ENCODE measurements around the gene NDUFAF2.

The NDUFAF2 gene

GRCh38 chr5:61137835-61138234, 192.8 kb downstream of the NDUFAF2 start:
- DNase-seq = no peak

DNA sequence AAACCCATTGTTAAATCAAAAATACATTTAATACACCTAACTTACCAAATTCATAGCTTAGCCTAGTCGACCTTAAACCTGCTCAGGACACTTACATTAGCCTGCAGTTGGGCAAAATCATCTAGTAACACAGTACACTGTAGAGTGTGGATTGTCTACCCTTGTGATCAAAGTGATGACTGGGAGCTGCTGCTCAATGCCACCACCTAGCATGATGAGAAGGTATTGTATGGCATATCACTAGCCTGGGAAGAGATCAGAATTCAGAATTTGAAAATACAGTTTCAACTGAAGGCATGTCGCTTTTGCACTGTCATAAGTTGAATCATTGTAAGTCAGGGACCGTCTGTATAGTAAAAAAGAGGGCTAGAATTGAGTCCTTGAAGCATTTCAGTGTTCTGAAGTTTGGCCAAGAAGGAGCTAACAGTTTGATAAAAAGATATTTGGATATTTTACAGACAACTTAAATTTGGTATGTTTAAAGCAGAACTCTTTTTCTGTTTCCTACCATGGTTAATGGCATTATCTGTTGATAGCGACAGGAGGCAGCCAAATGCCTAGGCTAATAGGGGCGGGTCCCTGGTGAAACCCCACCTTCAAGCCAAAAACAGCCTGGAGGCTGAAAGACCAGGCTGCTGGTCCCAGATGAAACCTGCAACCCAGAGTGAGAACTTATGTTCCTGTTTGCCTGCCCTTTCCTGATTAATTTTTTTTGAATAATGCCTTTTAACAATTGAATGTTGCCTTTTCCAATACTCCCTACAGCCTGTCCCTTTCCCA, 194.3 kb downstream of the NDUFAF2 start:
- DNase-seq = no peak

- no peak for DNase-seq
Observed at GRCh38 chr5:61139931-61140330, 194.9 kb downstream of the NDUFAF2 start.

GRCh38 chr5:61141801-61142200, 196.8 kb downstream of the NDUFAF2 start:
- DNase-seq = no peak

DNA sequence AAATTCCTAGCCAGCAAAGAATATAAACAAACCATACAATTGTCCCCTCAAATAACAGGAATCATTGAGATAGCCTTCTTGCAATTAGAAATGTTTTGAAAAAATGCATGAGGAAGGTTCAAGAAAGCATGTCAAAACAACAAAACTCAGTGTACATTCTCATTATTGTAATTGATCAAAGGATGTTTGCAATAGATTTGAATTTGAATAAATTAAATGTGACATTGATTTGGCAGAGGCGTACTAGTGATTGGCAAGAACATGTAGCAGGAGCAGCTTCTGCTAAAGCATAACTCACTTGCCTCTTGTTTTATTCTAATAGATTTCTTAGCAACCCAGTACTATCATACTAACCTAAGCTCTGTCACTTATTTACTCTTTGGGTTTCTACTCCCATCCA, 197.4 kb downstream of the NDUFAF2 start:
- DNase-seq = no peak

DNA sequence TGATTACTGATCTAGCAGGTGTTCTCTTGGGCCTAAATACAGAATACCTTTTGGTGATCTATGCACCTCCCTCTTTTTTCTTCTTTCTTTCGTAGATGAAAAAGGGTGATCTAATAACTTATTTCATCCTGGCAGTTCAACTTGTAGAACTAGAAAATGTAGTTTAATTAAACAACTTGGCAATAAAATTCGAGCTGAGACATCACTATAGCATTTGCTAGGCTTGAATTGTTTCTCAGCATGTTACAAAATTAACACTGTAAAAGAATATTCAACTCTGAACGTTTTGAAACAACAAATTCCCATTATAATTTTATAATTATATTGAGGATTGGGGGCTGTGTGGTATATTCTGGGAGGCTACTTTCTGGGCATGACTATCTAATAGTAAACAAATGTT, 197.8 kb downstream of the NDUFAF2 start:
- no peak for DNase-seq

DNA sequence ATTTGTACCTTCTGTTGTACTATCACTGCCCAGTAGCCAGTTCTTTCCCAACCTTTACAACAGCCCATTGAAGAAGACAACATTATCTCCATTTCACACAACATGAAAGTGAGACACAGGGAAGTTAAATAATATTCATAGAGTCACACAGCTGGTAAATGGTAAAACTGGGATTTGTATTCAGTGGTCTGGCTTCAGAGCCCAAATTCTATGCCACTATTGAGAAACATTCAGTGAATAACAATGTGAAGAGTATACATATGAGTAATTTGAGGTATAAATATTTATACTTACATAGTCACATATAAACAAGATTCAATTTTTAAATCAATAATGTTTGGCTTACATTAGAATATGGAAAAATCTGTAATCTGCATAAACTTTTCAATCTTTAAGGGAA, 203.5 kb downstream of the NDUFAF2 start:
- no peak for DNase-seq

DNA sequence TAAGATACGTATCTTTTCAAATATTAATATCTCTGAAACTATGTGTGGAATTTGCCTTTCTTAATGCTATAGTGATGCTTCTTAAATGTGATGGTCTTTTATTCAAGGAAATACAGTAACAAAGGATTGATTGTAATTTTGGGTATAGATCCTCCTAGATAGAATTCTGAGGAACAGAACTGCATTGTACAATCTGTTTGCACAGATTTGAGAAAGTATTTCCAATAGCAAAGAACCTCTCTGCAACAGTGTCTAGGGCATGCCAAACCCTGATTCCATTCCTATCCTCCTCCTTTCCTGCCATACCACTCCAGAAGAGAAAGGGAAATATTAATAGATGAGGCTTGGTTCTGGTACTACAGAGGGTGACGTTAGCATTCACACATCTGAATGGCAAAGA, 206.9 kb downstream of the NDUFAF2 start:
- no peak for DNase-seq

GRCh38 chr5:61159070-61159469, 214.1 kb downstream of the NDUFAF2 start:
- DNase-seq = no peak

DNA sequence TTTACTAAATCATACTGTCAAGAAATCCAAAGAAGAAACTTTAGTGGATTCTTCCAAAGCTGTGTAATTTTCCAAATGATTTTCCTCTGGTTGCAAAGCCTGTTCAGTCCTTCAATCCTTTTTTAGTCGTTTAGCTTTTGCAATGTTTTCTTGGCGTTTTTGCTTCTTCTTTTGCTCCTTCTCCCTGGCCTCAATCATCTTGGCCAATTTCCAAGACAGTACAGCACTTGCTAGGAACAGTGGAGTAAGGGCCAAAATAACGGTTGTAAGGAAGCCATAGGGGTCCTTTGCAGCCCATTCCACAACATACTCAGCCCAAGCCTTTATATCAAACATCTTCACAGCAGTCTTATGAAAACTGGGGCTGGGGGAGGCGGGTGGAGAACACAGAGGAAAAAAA, 214.8 kb downstream of the NDUFAF2 start:
- no peak for DNase-seq

GRCh38 chr5:61160497-61160896, 215.5 kb downstream of the NDUFAF2 start:
- no peak for DNase-seq

- DNase-seq = peak; percentile 90
Observed at GRCh38 chr5:61162010-61162831, 217.2 kb downstream of the NDUFAF2 start, which contains the start of gene SMIM15. Gene SMIM15 (minus strand): TSS chr5:61162468. CDS start chr5:61160171, 2,297 bp downstream.

GRCh38 chr5:61162832-61163567, 218.0 kb downstream of the NDUFAF2 start:
- no peak for DNase-seq

DNA sequence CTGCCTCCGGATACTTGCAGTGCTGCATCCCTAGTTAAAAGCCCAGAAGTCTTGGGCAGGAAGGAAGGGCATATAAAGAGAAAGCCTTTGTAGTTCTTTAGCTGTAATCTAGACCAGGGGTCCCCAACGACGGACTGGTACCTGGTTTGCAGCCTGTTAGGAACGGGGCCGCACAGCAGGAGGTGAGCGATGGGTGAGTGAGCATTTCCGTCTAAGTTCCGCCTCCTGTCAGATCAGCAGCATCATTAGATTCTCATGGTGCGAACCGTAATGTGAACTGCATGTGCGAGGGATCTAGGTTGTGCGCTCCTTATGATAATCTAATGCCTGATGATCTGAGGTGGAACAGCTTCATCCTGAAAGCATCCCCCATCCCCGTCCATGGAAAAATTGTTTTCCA, 218.9 kb downstream of the NDUFAF2 start:
- no peak for DNase-seq

DNA sequence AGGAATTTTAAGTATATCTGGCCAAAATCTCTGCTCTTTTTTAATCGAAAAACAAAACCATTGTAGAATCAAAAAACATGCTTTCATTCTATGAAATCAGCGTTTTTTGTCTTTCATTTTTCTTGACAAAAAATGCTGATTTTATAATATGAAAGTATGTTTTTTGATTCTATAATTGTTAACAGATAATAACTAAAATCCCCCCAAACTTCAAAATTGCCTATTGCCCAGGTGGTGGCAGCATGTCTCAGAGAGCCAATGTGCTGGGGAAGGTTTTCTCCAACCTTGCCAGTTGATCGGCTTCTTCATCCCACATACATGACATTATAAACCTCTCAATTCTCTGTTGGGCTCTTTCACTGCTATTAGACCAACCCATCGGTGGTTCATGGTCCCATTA, 222.4 kb downstream of the NDUFAF2 start:
- DNase-seq = no peak

- DNase-seq = no peak
Observed at GRCh38 chr5:61168951-61169350, 223.9 kb downstream of the NDUFAF2 start.

GRCh38 chr5:61171479-61171878, 226.5 kb downstream of the NDUFAF2 start:
- DNase-seq = no peak

DNA sequence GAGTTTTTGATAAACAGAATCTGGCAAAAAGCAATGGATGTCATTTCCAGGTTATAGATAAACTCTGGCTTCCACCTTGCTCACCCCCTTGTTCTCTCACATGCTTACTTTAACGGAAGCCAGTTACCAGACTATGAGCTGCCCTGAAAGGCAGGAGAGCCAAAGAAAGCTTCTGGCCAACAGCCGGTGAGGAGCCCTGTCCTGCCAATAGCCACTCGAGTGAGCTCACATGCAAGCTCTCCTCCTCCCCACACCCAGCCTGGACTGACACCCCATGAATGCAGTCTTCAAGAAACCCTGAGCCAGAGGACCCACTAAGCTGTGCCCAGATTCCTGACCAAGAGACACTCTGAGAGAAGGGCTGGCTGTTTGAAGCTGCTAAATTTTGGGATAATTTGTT, 231.6 kb downstream of the NDUFAF2 start:
- DNase-seq = no peak

GRCh38 chr5:61177070-61177469, 232.1 kb downstream of the NDUFAF2 start:
- DNase-seq = no peak

GRCh38 chr5:61177716-61178115, 232.7 kb downstream of the NDUFAF2 start:
- DNase-seq = no peak

- no peak for DNase-seq
Observed at GRCh38 chr5:61178702-61179101, 233.7 kb downstream of the NDUFAF2 start.

DNA sequence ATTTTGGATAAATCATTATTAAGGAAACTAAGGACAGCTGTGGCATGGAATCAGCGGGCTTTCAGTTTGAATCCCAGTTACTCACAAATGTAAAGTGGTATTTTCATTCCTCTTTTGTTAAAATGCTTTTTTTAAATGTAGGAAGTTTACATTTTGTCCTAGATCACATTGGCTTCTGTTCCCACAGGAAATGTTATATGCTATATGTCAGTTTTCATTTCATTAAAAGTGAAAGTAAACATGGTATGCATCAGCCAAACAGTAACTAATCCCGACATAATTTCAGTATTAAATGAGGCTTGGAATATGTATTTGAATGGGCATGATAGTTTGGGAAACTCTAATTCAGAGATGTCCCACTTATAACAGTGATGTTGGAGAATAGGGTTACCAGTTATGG, 235.9 kb downstream of the NDUFAF2 start:
- DNase-seq = no peak

- no peak for DNase-seq
Observed at GRCh38 chr5:61182449-61182848, 237.4 kb downstream of the NDUFAF2 start.

- DNase-seq = no peak
Observed at GRCh38 chr5:61183538-61183937, 238.5 kb downstream of the NDUFAF2 start.

Measured in activated CD8-positive, alpha-beta memory T cell treated with anti-CD3 and anti-CD28 coated beads for 24 hours (primary cell).